Loucy (cell line): ENCODE results near the gene PRRT3.

Experiments
- CTCF ChIP-seq: fragments of 200-600 bp; sonication (generic); conservative IDR thresholded peaks from 2 replicates; pipeline ENCODE4 v1.5.1; 2014; ENCODE audit warnings: mild to moderate bottlenecking, antibody characterized with exemption, low read length
- EZH2phosphoT487 ChIP-seq: fragments of 200-600 bp; IDR thresholded peaks from 2 replicates; pipeline ENCODE4 v1.6.1; 2018; ENCODE audit warnings: antibody characterized with exemption, mild to moderate bottlenecking, moderate library complexity, borderline replicate concordance

DNA sequence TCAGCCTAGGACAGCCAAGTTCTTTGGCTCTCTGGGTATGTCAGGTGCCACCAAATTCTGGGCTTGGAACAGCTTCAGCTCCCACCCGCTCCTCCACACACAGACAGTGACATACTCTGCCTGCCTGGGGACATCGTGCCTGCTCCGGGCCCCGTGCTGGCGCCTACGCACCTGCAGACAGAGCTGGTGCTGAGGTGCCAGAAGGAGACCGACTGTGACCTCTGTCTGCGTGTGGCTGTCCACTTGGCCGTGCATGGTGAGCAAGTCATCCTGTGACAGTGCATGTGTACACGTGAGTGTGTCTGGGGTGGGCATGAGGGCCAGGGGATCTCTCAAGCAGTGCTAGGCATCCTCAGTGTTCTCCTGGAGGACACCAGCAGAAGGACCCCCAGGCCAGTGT is 34.4 kb downstream of the PRRT3 start:
- no peak for TF ChIP-seq CTCF
- TF ChIP-seq EZH2phosphoT487, result no peak
